T-helper 1 cell treated with Interleukin-12 subunit alpha and Interleukin-12 subunit beta and Interleukin-4 antibody, amounts not matched to agents 30 ng/mL and 1 ng/mL, for 36 hours (primary cell): ENCODE data around the gene RADIL. TPM values are rescaled to one million over a fixed set of nuclear protein-coding genes. Genes with fewer than 3 reads are reported as not detected.

ENCODE experiments used
- intact Hi-C: fragments of 100-400 bp; cut with micrococcal nuclease; formaldehyde crosslinking; loops from one replicate; pipeline ENCODE4 v1.15.1; 2024
- total RNA-seq: library from RNA; stranded (reverse); gene quantifications from 2 replicates; pipeline ENCODE4 v1.2.3, GENCODE V29; 2022

RADIL gene
- total RNA-seq, 1 donor from 2014 or later, result 0.15 TPM

DNA sequence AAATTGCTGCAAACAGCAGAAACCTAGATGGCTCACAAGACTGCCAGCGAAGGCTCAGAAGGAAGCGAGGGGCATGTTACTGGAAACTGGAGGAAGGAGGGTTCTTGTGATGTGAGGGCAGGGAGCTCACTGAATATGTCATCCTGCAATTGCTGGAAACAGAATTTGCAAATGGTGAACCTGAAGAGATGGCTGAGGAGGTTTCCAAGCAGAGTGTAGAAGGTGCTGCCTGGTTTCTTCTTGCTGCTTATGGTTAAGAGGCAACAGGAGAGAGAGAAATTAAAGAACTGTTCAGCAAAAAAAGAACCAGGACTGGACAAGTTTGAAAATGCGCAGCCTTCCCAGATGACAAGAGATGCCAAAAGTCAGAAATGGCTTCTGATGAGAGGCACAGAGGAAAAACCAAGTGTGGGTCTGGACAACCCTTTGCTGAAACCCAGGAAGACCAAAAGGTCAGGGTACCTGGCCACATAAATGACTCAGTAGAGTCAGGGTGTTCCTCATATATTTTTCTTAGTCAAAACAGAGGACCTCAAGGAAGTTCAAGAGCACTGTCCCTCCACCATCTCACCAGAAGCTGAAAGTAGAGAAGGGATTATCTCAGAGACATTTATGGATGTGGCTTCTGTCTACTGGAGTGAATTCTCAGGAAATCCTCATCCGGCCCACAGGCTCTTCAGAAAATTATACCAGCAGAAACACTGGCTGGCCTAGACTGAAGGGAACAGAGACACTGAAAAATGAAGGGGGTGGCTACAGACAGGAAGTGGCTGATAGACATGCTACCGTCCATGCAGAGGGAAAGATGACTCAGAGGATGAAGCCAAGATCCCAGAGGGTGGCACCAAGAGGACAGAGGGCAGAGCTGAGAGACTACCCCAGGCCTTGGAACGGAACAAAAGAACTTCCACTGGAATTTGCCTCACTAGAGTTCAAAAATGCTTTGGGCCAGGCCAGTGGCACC is 31.8 kb downstream of the RADIL start:
- intact Hi-C loops, result no loop called here

DNA sequence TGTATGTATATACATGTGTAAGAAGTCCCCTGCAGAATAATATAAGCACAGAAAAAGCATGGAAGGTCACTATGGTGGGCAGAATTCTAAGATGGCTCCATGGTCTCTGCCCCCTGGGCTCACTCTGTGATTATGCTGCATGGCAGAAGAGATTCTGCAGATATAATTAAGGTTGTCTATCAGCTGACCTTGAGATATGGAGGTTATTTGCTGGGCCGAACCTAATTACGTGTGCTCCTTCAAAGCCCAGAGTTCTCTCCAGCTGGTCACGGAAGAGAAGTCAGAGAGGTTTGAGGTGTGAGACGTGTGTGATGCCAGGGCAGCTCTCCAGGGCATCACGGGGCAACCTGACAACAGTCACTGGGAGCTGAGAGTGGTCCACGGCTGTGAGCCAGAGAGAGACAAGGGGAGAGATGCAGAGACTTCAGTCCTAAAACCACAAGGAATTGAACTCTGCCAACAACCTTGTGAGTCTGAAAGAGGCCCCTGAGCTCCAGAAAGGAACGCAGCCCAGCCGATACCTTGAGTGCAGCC is 33.2 kb downstream of the RADIL start:
- intact Hi-C loops, result no loop called here

DNA sequence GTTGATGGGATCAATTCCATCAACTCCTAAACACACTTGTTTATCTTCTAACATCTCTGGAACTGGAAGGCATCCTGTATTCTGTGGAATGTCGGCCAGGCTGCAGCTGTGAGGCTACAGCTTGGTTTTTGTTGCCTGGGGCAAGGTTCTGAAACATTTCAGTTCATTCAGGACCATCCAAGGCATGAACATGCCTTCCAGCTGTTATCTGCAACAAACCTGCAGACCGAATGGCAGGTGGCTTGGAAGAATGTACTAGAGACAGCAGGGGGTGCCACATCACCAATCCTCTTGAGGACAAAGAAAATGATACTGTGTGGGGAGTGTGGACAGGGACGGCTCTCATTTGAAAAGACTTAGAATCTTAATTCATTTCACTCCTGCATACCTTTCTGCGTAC is 34.1 kb downstream of the RADIL start:
- intact Hi-C loops, result loop anchor here (1.0 kb wide), 1 partner anchor 236 kb away; no protein-coding TSS in a partner anchor

- intact Hi-C loops, result no loop called here
Observed at GRCh38 chr7:4845740-4846142, 37.8 kb downstream of the RADIL start.

DNA sequence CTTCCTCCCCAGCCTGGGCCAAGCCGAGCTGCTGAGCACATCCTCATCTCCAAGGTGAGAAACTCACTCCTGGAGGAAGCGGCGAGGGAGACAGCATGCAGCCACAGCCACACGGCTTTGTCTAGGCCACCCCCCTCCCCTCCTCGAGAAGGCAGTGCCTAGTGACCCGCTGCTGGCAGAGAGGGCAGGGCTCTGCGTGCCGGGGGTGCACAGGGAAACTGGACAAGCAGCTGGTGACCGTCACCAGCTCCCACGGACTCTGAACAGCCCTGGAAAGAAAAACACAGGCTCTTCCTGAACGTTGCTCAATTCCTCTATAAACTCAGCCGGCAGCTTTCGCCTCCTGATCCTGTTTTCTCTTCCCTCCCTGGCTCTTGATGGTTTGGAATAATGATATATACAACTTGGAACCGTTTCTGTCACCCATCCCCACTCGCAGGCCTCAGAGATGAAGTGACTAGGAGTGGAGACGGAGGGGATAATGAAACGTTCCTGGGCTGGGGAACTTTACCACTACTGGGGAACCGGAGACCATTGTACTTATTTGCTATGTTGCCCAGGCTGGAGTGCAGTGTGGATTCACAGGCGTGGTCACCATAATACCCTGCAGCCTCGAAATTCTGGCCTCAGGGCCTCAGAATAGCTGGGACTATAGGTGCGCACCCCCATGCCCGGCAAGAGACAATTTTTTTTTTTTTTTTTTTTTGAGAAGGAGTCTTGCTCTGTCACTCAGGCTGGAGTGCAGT is 41.0 kb downstream of the RADIL start:
- intact Hi-C loops, result no loop called here

DNA sequence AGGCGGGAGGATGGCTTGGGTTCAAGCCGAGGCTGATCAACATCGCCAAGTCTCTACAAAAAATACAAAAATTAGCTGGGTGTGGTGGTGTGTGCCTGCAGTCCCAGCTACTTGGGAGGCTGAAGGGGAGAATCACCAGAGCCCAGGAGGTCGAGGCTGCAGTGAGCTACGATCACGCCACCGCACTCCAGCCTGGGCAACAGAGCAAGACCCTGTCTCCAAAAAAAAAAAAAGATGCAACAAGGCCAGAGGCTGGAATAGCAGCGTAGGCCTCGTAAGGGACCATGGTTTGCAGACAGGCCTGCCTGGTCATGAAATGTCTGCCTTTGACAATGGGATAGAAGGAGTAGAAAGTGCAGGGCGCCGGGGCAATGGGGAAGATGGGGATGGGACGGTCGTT is 41.7 kb downstream of the RADIL start:
- intact Hi-C loops, result no loop called here

GRCh38 chr7:4841007-4841784 is 42.3 kb downstream of the RADIL start:
- intact Hi-C loops, result no loop called here

DNA sequence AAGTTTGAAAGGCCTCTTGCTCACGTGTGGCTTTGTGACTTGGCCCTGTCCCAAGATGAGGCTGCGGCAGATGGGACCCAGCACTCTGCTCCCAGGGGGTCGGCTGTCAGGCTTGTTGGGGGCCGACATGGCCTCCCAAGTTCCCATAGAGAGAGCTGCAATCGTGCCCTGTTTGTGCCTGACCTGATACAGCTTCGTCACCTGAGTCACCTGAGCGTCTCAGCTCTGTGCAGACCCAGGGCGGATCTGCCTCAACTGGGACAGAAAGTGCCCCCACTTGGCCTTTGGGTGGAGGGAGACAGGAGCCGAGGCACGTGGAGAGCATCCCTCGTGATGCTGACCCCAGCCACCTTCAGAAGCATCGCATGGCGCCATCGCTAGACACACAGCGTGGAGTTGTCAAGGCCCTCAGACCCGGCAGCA is 43.4 kb downstream of the RADIL start:
- intact Hi-C loops, result no loop called here

DNA sequence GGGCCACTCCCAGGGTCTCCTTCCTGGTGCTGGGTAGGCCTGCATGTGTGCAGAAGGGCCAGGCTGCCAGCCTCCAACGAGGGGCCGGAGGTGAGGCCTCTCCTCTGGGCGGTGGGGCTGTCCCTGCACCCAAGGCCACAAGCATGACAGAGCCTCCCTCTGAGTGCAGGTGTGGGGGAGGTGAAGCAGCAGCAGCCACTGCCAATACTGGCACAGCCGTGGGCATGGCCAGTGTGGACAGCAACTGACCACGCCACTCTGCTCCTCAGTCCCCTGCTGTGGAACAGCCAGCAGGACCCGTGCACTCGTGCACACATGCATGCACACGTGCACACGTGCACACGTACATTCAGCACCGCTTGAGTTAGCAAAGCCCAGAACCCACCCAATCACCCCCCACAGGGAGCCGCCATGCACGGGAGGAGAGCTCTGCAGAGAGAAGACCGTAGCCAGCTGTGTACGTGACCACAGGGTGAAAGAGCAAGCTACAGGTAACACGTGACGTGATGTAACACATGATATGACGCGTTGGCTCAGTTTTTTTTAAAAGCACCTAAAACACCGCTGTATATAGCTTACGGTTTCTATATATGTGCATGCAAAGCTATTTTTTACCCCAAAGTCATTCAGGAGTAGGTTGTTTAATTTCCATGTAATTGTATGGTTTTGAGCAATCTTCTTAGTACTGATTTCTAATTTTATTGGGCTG is 44.7 kb downstream of the RADIL start:
- intact Hi-C loops, result no loop called here

GRCh38 chr7:4837803-4838625 is 45.5 kb downstream of the RADIL start:
- intact Hi-C loops, result no loop called here

DNA sequence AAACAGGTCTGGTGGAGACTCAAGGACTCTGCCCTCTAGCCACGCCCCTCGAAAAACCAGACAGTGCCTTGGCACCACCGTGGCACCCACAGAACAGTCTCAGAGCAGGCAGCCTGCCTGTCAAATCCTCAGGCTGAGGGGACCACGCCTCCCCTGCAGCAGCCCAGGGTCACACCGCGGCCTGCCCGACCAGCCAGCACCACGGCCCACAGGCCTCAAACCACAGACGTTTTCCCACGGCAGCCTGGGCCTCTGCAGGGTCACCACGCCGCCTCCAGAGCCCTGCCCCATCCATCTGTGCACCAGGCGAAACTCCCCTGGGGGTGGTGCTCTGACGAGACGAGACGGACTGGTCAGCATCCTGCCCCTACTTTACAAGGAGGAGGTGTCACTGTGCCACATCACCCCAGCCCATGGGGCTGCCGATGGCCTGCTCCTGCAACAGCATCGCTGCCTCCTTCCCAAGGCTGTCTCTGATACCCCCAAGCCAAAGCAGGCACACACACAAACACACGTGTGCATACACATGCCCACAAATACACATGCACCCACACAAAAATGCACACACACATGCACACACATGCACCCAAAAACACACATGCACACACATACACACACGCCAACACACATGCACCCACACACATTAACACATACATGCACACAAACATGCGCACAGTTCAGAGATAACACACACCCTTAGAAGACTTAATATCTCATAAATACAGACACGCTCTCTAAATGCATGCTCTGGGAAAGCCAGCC is 46.3 kb downstream of the RADIL start:
- intact Hi-C loops, result no loop called here

DNA sequence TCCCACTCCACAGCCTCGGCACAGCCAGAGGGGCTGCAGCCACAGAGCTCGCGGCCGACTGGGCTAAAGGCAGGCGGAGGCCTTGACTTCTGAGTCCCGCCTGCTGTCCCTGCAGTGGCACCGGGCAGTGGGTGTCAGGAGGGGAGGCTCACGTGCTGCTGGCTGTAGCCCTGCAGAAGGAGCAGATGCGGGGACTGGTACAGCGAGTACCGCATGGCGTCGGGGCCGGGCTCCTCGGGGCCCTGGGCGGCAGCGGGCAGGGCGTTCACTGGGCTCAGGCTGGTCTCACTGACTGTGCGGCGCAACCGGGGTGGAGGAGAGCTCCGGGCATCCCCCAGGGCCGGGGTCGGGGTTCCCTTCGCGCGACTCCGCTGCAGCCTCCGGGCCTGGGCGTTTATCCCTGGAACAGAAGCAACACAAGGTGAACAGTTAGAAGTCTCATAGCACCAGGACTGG is 47.3 kb downstream of the RADIL start:
- intact Hi-C loops, result no loop called here

GRCh38 chr7:4835398-4836205 is 47.9 kb downstream of the RADIL start:
- intact Hi-C loops, result no loop called here

DNA sequence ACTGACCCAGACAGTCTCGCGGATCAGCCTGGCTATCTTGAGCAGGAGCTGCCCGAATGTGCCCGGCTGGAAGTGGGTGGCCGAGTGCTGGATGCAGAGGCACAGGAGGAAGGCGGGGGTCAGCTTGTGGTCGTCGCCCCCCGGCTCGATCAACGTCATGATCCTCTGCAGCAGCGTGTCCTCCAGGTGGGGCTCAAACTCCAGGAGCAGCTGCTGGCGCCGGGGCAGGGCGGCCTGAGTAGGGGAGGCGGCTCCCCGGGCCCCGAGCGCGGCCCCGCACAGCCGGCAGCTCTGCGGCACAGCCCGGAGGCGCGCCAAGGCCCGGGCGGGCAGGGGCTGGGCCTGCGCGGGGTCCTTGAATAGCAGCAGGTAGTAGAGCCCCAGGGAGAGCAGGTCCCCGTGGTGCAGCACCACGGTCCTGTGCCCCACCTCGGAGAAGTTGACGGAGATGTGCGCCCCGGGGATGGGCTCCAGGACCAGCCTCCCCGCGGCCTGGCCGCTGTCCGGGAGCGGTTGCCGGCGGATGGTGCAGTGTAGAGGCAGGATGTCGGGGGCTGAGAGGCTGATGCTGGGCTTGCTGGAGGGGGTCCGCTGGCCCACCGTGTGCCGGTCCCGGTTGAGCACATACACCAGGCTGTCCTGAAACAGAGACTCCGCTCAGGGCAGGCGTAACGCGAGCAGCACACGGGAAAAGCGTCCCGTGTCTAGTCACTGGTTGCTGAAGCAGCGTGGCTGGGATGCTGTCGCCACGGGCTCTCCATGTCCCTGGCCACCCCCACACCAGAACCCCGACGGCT is 48.7 kb downstream of the RADIL start:
- intact Hi-C loops, result no loop called here

GRCh38 chr7:4833691-4834600 is 49.6 kb downstream of the RADIL start:
- intact Hi-C loops, result no loop called here

- intact Hi-C loops, result no loop called here
Observed at GRCh38 chr7:4833176-4833575, 50.3 kb downstream of the RADIL start.
